ENCODE data around the gene GSAP.

GRCh38 chr7:77368974-77369373 is 47.2 kb downstream of the GSAP start:
- TF ChIP-seq, protein P1, sequence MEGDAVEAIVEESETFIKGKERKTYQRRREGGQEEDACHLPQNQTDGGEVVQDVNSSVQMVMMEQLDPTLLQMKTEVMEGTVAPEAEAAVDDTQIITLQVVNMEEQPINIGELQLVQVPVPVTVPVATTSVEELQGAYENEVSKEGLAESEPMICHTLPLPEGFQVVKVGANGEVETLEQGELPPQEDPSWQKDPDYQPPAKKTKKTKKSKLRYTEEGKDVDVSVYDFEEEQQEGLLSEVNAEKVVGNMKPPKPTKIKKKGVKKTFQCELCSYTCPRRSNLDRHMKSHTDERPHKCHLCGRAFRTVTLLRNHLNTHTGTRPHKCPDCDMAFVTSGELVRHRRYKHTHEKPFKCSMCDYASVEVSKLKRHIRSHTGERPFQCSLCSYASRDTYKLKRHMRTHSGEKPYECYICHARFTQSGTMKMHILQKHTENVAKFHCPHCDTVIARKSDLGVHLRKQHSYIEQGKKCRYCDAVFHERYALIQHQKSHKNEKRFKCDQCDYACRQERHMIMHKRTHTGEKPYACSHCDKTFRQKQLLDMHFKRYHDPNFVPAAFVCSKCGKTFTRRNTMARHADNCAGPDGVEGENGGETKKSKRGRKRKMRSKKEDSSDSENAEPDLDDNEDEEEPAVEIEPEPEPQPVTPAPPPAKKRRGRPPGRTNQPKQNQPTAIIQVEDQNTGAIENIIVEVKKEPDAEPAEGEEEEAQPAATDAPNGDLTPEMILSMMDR (conservative IDR thresholded peaks at IDR 0.05 in 1 of 2, IDR thresholded peaks at IDR 0.05 in 1 of 2; ENCODE audit: low read depth in 1 of 2, low read length in 2 of 2): no peak
- no peak for TF ChIP-seq EZH2 (IDR thresholded peaks at IDR 0.05; ENCODE audit: low read length, missing control alignments)

All from fibroblast of lung (primary cell).